ENCODE data around the gene DNAH11.

DNAH11 gene

DNA sequence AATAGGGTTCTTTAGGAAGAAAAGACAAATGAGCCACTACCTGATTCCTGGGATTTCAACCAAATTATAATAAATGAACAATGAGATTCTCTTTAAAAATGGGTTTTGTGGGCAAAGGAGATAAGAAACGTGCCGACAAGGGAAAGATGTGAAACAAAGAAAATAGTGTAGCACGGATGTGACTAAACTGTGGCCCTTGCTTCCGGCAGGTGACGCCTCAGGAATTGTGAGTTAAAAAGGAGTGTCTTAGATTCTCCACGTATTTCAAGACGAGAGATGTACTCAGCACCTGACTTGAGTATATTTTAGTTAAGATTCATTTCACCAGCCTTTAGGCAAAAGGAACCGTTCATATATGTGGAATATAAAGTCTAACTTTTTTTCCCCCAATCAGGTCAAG, 75.9 kb downstream of the DNAH11 start:
- no peak for TF ChIP-seq ZFX (IDR thresholded peaks at IDR 0.05; ENCODE audit: borderline replicate concordance)
- TF ChIP-seq, protein P1, sequence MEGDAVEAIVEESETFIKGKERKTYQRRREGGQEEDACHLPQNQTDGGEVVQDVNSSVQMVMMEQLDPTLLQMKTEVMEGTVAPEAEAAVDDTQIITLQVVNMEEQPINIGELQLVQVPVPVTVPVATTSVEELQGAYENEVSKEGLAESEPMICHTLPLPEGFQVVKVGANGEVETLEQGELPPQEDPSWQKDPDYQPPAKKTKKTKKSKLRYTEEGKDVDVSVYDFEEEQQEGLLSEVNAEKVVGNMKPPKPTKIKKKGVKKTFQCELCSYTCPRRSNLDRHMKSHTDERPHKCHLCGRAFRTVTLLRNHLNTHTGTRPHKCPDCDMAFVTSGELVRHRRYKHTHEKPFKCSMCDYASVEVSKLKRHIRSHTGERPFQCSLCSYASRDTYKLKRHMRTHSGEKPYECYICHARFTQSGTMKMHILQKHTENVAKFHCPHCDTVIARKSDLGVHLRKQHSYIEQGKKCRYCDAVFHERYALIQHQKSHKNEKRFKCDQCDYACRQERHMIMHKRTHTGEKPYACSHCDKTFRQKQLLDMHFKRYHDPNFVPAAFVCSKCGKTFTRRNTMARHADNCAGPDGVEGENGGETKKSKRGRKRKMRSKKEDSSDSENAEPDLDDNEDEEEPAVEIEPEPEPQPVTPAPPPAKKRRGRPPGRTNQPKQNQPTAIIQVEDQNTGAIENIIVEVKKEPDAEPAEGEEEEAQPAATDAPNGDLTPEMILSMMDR (IDR thresholded peaks at IDR 0.05) = no peak
- no peak overlapping the region for H3K27ac ChIP-seq

DNA sequence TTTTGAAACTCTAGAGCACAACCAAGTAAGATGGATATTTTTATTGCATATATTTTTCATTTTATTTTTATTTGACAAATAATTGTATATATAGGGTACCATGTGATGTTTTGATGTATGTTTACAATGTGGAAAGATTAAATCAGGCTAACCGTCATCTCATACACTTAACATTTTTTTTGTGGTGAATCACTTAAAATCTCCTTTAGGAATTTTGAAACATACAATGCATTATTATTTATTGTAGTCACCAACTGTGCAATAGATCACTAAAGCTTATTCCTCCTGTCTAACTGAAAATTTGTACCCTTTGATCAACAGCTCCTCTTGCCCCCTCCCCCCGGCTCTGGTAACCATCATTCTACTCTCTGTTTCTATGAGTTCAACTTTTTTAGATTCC, 77.2 kb downstream of the DNAH11 start:
- TF ChIP-seq, protein P1 (IDR thresholded peaks at IDR 0.05) = no peak
- TF ChIP-seq ZFX (IDR thresholded peaks at IDR 0.05; ENCODE audit: borderline replicate concordance) = no peak
- no peak overlapping the region for H3K27ac ChIP-seq

DNA sequence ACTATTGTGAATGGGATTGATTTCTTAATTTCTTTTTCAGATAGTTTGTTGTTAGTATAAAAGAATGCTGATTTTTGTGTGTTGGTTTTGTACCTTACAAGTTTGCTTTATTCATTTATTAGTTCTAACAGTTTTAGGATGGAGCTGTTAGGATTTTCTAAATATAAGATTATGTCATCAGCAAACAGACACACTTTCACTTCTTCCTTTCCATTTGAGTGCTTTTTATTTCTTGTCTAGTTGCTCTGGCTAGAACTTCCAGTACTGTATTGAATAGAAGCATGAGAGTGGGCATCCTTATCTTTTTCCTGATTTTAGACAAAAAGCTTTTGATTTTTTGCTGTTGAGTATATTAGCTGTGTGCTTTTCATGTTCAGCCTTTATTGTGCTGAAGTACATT, 81.5 kb downstream of the DNAH11 start:
- TF ChIP-seq, protein P1 (IDR thresholded peaks at IDR 0.05) = no peak
- no peak for TF ChIP-seq ZFX (IDR thresholded peaks at IDR 0.05; ENCODE audit: borderline replicate concordance)
- no peak overlapping the region for H3K27ac ChIP-seq

DNA sequence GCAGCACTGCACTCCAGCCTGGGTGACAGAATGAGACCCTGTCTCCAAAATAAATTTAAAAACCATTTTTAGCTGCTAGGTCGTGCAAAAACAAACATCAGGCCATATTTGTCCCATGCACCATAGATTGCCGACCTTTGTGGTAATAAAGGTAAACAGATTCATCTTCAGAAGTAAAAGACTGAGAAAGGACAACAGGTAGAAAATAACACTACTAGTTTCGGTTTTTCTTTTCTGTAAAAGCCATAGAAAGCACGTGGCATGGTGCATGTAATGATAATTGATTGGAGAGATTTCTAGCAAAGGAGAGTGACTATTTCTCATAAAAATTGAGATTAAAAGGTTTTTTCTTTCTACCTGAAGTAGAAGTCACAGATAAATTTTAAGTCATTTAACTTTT, 93.9 kb downstream of the DNAH11 start:
- no peak for TF ChIP-seq ZFX (IDR thresholded peaks at IDR 0.05; ENCODE audit: borderline replicate concordance)
- TF ChIP-seq, protein P1 (IDR thresholded peaks at IDR 0.05) = no peak
- no peak overlapping the region for H3K27ac ChIP-seq

DNA sequence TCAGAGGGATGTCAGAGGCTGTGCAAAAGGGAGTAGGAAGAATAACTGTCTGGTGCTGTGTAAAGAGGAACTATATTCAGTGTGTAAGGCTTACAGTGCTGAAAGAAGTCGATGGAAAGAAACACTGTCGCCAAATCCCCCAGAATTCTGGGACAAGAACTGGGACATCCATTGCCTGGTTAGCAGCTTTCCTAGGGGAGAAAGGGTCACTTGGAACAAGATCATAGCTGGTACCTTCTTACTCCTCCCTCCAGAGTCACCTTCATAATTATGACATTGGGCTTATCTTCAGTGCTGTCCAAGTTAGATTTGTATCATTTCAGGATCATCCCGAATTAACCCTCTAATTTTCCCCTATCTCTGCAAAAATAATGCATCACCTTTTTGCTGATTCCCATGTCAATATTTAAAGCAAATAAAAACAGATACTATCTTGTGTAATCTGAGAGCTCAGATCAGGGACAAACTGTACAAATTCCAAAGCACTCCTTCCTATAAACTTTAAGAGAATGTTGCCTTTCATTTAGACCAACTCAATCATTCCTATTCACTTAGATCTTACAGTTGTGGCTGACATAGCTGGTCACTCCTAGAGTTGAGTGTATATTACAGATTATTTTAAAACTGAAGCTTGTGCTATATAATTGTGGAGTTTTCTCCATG, 96.5 kb downstream of the DNAH11 start:
- H3K27ac ChIP-seq = peak overlapping the region; percentile 63
- no peak for TF ChIP-seq ZFX (IDR thresholded peaks at IDR 0.05; ENCODE audit: borderline replicate concordance)
- TF ChIP-seq, protein P1 (IDR thresholded peaks at IDR 0.05) = no peak

DNA sequence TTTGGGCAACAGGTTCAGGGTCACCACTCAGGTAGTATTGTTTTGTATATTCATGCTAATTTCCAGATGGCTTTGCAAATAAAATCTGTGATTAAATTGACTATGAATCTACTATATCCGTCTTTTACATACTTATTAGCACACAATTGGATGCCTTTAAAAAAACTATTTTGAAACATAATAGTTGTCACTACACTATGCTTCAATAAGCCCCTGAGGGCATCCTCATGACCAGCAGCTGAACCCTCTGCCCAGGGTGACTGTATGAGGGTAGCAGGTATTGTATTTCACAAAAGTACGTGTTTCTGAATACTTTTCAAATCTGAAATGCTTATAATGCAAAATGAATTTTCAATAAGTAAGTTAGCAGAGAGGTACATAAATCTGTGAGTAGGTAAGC, 97.3 kb downstream of the DNAH11 start:
- no peak for TF ChIP-seq ZFX (IDR thresholded peaks at IDR 0.05; ENCODE audit: borderline replicate concordance)
- TF ChIP-seq, protein P1 (IDR thresholded peaks at IDR 0.05) = no peak
- H3K27ac ChIP-seq = peak overlapping the region; percentile 63

DNA sequence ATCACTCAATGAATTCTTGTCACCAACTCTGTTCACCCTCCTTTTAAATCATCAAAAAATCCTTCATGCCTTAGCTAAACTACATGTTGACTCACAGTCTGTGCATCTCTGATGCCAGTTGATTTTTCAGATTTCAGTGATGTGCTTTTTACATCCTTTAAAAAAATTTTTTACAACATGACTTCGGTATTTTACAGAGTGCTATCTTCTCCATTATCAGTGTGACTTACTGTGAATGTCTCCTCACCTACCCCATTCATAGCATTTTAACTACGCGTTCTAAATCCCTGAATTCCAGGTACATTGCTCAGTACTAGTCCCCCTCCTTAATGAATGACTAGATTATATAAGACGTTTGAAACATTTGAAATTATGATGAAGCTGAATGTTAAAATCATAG, 98.7 kb downstream of the DNAH11 start:
- H3K27ac ChIP-seq = no peak overlapping the region
- TF ChIP-seq, protein P1 (IDR thresholded peaks at IDR 0.05) = no peak
- no peak for TF ChIP-seq ZFX (IDR thresholded peaks at IDR 0.05; ENCODE audit: borderline replicate concordance)
